Measurements from ENCODE around the gene XCR1.

DNA sequence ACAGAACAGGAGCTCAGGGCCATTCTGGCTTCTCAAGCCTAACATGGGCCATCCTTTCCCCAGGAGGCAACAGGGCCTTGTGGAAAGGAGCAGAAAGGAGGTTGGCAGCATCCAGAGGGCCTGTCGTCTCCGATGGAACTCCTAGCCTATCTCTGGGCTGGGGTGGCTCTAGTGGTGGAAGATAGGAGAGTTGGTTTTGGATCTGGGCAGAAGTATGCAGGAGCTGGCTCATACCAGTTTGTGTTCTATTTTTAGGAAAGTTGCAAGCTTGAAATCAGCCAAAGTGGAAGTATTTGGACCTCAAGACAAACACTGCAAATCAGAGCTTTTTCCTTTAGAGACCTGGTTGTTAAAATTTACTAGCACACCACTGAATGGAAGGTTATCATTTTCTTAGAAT, 35.4 kb upstream of the XCR1 start:
- no peak for TF ChIP-seq EZH2 (IDR thresholded peaks at IDR 0.05; ENCODE audit: insufficient read depth, poor library complexity, severe bottlenecking)
- no peak for TF ChIP-seq EZH2phosphoT487 (IDR thresholded peaks at IDR 0.05; ENCODE audit: insufficient read depth, low read depth)

Measured in GM23248 (cell line).